Measurements from ENCODE around the gene MED27. TPM values are rescaled to one million over a fixed set of nuclear protein-coding genes. Genes with fewer than 3 reads are reported as not detected.

Gene MED27
- total and polyA plus RNA-seq, 8 donors = 3.2 to 11.7 (median 5.8) TPM

GRCh38 chr9:131999692-132000551, 79.7 kb downstream of the MED27 start:
- WGBS, 2 donors = 92 to 93% methylated on average over 4 of the region's 4 CpGs
- Histone ChIP-seq H3K4me3 (no peak overlapping the region), H3K4me1 (peaks cover 7 to 16% (median 9%) of the 10 kb centered on the region in 3 donors), H3K27ac (no peak overlapping the region), H3K27me3 (no peaks in the 10 kb centered on the region), H3K36me3 (no peaks in the 10 kb centered on the region), H3K9me3 (no peaks in the 10 kb centered on the region)
- no peak for TF ChIP-seq CTCF (IDR thresholded peaks at IDR 0.05)
- intact Hi-C loops (cut with DNase I) = no loop called here
- DNase-seq = no peak
- no peak for FAIRE-seq
- ATAC-seq = no peak

- H3K27ac ChIP-seq = no peak overlapping the region
- FAIRE-seq (no peak), ATAC-seq (peak in 2 of 4 donors; percentile 76 to 86), DNase-seq (peak in 3 of 6 donors; percentile 18 to 40 (median 22))
- WGBS, 2 donors = 26 to 34% methylated on average over 7 of the region's 7 CpGs
- H3K4me3 ChIP-seq = no peak overlapping the region
- TF ChIP-seq CTCF (IDR thresholded peaks at IDR 0.05) = no peak
- H3K27me3 ChIP-seq = no peaks in the 10 kb centered on the region
- H3K9me3 ChIP-seq = no peaks in the 10 kb centered on the region
- H3K4me1 ChIP-seq = peaks cover 7 to 16% (median 9%) of the 10 kb centered on the region in 3 donors
- intact Hi-C loops (cut with DNase I) = no loop called here
- no peaks in the 10 kb centered on the region for H3K36me3 ChIP-seq
These were observed 81.9 kb downstream of the MED27 start for GRCh38 chr9:131997779-131998178.

- whole genome bisulfite sequencing, 2 donors = 31 to 40% methylated on average over 6 of the region's 6 CpGs
- peak in 1 of 4 donors; percentile 30 for ATAC-seq
- no peaks in the 10 kb centered on the region for H3K36me3 ChIP-seq
- TF ChIP-seq CTCF (IDR thresholded peaks at IDR 0.05) = no peak
- DNase-seq = no peak
- no peak overlapping the region for H3K4me3 ChIP-seq
- H3K9me3 ChIP-seq = no peaks in the 10 kb centered on the region
- no peak for FAIRE-seq
- intact Hi-C loops (cut with DNase I) = no loop called here
- H3K27ac ChIP-seq = no peak overlapping the region
- H3K4me1 ChIP-seq = peaks cover 7 to 16% (median 9%) of the 10 kb centered on the region in 3 donors
- no peaks in the 10 kb centered on the region for H3K27me3 ChIP-seq
These were observed 82.6 kb downstream of the MED27 start for GRCh38 chr9:131997076-131997475.

GRCh38 chr9:131995382-131995781, 84.3 kb downstream of the MED27 start:
- Histone ChIP-seq H3K4me1 (peaks cover 7 to 16% (median 9%) of the 10 kb centered on the region in 3 donors), H3K27ac (no peak overlapping the region), H3K36me3 (no peaks in the 10 kb centered on the region), H3K4me3 (no peak overlapping the region), H3K9me3 (no peaks in the 10 kb centered on the region), H3K27me3 (no peaks in the 10 kb centered on the region)
- WGBS, 2 donors = 96 to 100% methylated on average over 2 of the region's 2 CpGs
- ATAC-seq (no peak), FAIRE-seq (no peak), DNase-seq (no peak)
- no peak for TF ChIP-seq CTCF (IDR thresholded peaks at IDR 0.05)
- intact Hi-C loops (cut with DNase I) = no loop called here

Measured in pancreas (tissue), 10 donors.